ENCODE results near the gene FREY1. TPM values are rescaled to one million over a fixed set of nuclear protein-coding genes. Genes with fewer than 3 reads are reported as not detected.
"Not testable (repeated sequence)": the region's sequence is repeated elsewhere in the genome, so short reads cannot be mapped to it uniquely, and the experiment has no call there.

Gene FREY1
- total and polyA plus RNA-seq, 2 donors (not counting 3 experiments of a cell fraction or from before 2014, with no cell fraction given): 0.84 to 1.1 TPM

- DNase-seq (ENCODE audit: low read depth, low spot score) (no peak), FAIRE-seq (no peak)
- no peak overlapping the region for H3K4me3 ChIP-seq (replicated peaks in 1 of 3; ENCODE audit: insufficient read depth in 1 of 3, low read depth in 1 of 3, low read length in 3 of 3)
- H3K4me2 ChIP-seq (ENCODE audit: insufficient read depth, low read length): no peak overlapping the region
- ChIA-PET CTCF (no interaction called here), POLR2A (no interaction called here)
- BruUV-seq (replicated peaks): no TSS peak
- H3K27me3 ChIP-seq (ENCODE audit: control insufficient read depth in 2 of 2, insufficient read depth in 2 of 2, low read length in 2 of 2): peaks cover 4 to 9% of the 10 kb centered on the region in 2 experiments
- H3K9ac ChIP-seq (replicated peaks; ENCODE audit: extremely low read depth, insufficient read depth, low read length): no peak overlapping the region
- peaks cover 10% of the 10 kb centered on the region for H3K4me1 ChIP-seq (ENCODE audit: control insufficient read depth, extremely low read depth, insufficient read depth, low read length)
- no peaks in the 10 kb centered on the region for H4K20me1 ChIP-seq (replicated peaks; ENCODE audit: control insufficient read depth, extremely low read depth, insufficient read depth, low read length)
- H3K27ac ChIP-seq (ENCODE audit: insufficient read depth, low read depth, low read length): no peak overlapping the region
- intact Hi-C loops (cut with micrococcal nuclease) (no loop called here), dilution Hi-C loops (cut with MboI; ENCODE audit: extremely low pct_ligation_motif_present, low sequenced_read_pairs) (no loop called here)
- H3K36me3 ChIP-seq (ENCODE audit: control insufficient read depth in 2 of 2, extremely low read depth in 1 of 2, insufficient read depth in 2 of 2, low read length in 2 of 2): no peaks in the 10 kb centered on the region
- TF ChIP-seq, protein P1, sequence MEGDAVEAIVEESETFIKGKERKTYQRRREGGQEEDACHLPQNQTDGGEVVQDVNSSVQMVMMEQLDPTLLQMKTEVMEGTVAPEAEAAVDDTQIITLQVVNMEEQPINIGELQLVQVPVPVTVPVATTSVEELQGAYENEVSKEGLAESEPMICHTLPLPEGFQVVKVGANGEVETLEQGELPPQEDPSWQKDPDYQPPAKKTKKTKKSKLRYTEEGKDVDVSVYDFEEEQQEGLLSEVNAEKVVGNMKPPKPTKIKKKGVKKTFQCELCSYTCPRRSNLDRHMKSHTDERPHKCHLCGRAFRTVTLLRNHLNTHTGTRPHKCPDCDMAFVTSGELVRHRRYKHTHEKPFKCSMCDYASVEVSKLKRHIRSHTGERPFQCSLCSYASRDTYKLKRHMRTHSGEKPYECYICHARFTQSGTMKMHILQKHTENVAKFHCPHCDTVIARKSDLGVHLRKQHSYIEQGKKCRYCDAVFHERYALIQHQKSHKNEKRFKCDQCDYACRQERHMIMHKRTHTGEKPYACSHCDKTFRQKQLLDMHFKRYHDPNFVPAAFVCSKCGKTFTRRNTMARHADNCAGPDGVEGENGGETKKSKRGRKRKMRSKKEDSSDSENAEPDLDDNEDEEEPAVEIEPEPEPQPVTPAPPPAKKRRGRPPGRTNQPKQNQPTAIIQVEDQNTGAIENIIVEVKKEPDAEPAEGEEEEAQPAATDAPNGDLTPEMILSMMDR (IDR thresholded peaks at IDR 0.05; ENCODE audit: extremely low read depth in 1 of 2, insufficient read depth in 1 of 2, low read depth in 1 of 2, low read length in 2 of 2): no peak
- TF ChIP-seq GATA2 (IDR thresholded peaks at IDR 0.05; ENCODE audit: insufficient read depth, insufficient read length, low read depth, low read length): no peak
- no peak for TF ChIP-seq POLR2AphosphoS5 (IDR thresholded peaks at IDR 0.05; ENCODE audit: insufficient read depth, low read depth, low read length)
- TF ChIP-seq POLR2A (IDR thresholded peaks at IDR 0.05; ENCODE audit: low read depth, low read length): no peak
- H3K9me3 ChIP-seq (replicated peaks; ENCODE audit: control insufficient read depth, insufficient read depth, low read length): no peaks in the 10 kb centered on the region
- no peaks in the 10 kb centered on the region for H3K9me1 ChIP-seq (replicated peaks; ENCODE audit: control insufficient read depth, extremely low read depth, insufficient read depth, low read length)
- H3K79me2 ChIP-seq (ENCODE audit: control insufficient read depth, insufficient read depth, low read length): no peaks in the 10 kb centered on the region
- H2AFZ ChIP-seq (ENCODE audit: low read depth, low read length): no peak overlapping the region
Observed at GRCh38 chr11:45901626-45902025, 5.4 kb downstream of the FREY1 start.

DNA sequence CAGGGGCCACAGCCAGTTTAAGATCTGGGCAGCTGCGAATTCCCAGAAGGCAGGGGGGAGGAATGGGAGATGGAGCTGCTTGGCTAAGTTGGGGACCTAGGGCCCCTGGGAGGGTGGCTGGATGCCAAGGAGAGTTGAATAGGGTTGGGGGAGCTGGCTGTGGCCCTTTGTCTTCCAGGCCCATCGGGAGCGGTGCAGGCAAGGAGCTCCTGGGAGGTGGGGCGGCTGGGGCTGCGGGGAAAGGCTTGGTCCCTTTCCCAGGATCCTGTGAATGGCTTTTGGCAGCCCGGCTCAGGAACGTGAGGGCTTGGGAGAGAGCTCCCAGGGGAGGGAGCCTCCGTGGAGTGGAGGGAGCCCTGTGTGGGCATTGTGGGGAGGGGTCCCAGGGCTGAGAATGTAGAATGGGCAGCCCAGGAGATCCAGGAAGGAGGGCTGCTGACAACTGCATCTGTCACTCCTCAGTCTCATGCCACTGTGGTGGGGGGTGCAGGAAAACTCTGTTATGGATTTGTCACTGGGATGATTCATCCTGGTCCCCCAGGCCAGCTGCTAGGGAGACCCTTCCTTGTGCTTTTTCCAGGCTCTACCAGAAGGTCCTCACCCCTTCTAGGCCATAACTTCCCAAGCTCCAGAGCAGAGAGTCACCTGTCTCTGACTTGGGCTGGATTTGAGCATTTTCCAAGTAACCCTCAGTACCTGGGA, 6.0 kb downstream of the FREY1 start:
- Histone ChIP-seq H3K9me3 (replicated peaks; ENCODE audit: control insufficient read depth, insufficient read depth, low read length) (no peaks in the 10 kb centered on the region), H3K9ac (replicated peaks; ENCODE audit: extremely low read depth, insufficient read depth, low read length) (no peak overlapping the region), H4K20me1 (replicated peaks; ENCODE audit: control insufficient read depth, extremely low read depth, insufficient read depth, low read length) (no peaks in the 10 kb centered on the region), H3K4me2 (ENCODE audit: insufficient read depth, low read length) (no peak overlapping the region), H3K4me1 (ENCODE audit: control insufficient read depth, extremely low read depth, insufficient read depth, low read length) (peaks cover 10% of the 10 kb centered on the region), H3K9me1 (replicated peaks; ENCODE audit: control insufficient read depth, extremely low read depth, insufficient read depth, low read length) (no peaks in the 10 kb centered on the region), H3K36me3 (ENCODE audit: control insufficient read depth in 2 of 2, extremely low read depth in 1 of 2, insufficient read depth in 2 of 2, low read length in 2 of 2) (no peaks in the 10 kb centered on the region), H3K4me3 (replicated peaks in 1 of 3; ENCODE audit: insufficient read depth in 1 of 3, low read depth in 1 of 3, low read length in 3 of 3) (no peak overlapping the region), H3K27me3 (ENCODE audit: control insufficient read depth in 2 of 2, insufficient read depth in 2 of 2, low read length in 2 of 2) (peaks cover 4 to 9% of the 10 kb centered on the region in 2 experiments), H3K27ac (ENCODE audit: insufficient read depth, low read depth, low read length) (no peak overlapping the region), H3K79me2 (ENCODE audit: control insufficient read depth, insufficient read depth, low read length) (no peaks in the 10 kb centered on the region), H2AFZ (ENCODE audit: low read depth, low read length) (no peak overlapping the region)
- no peak for FAIRE-seq
- no peak for TF ChIP-seq POLR2A (IDR thresholded peaks at IDR 0.05; ENCODE audit: low read depth, low read length)
- intact Hi-C loops (cut with micrococcal nuclease) (no loop called here), dilution Hi-C loops (cut with MboI; ENCODE audit: extremely low pct_ligation_motif_present, low sequenced_read_pairs) (no loop called here)
- POLR2A ChIA-PET: no interaction called here
- no TSS peak for BruUV-seq (replicated peaks)
- DNase-seq (ENCODE audit: low read depth, low spot score): no peak
- CTCF ChIA-PET: no interaction called here

GRCh38 chr11:45900175-45900800, 6.8 kb downstream of the FREY1 start:
- CTCF ChIA-PET; H4K20me1 ChIP-seq (replicated peaks; ENCODE audit: control insufficient read depth, extremely low read depth, insufficient read depth, low read length); H3K9me1 ChIP-seq (replicated peaks; ENCODE audit: control insufficient read depth, extremely low read depth, insufficient read depth, low read length); FAIRE-seq; BruUV-seq (replicated peaks); H3K79me2 ChIP-seq (ENCODE audit: control insufficient read depth, insufficient read depth, low read length); H3K27me3 ChIP-seq (ENCODE audit: control insufficient read depth in 2 of 2, insufficient read depth in 2 of 2, low read length in 2 of 2); DNase-seq (ENCODE audit: low read depth, low spot score); H3K36me3 ChIP-seq (ENCODE audit: control insufficient read depth in 2 of 2, extremely low read depth in 1 of 2, insufficient read depth in 2 of 2, low read length in 2 of 2); POLR2A ChIA-PET; H3K27ac ChIP-seq (ENCODE audit: insufficient read depth, low read depth, low read length); H3K9me3 ChIP-seq (replicated peaks; ENCODE audit: control insufficient read depth, insufficient read depth, low read length); intact Hi-C loops (cut with micrococcal nuclease); dilution Hi-C loops (cut with MboI; ENCODE audit: extremely low pct_ligation_motif_present, low sequenced_read_pairs): not testable (repeated sequence)
- peak overlapping the region; percentile 35 to 45 (median 40) for H3K4me3 ChIP-seq (replicated peaks in 1 of 3; ENCODE audit: insufficient read depth in 1 of 3, low read depth in 1 of 3, low read length in 3 of 3)
- peak overlapping the region; percentile 67 for H3K4me2 ChIP-seq (ENCODE audit: insufficient read depth, low read length)
- H2AFZ ChIP-seq (ENCODE audit: low read depth, low read length): peak overlapping the region; percentile 68
- peak overlapping the region; percentile 41 for H3K9ac ChIP-seq (replicated peaks; ENCODE audit: extremely low read depth, insufficient read depth, low read length)
- peaks cover 10% of the 10 kb centered on the region for H3K4me1 ChIP-seq (ENCODE audit: control insufficient read depth, extremely low read depth, insufficient read depth, low read length)
